Inflammatory macrophage treated with lipopolysaccharide for 4 hours (primary cell): ENCODE results near the gene MYB.

Source experiments
- DNase-seq: peaks from one replicate; pipeline ENCODE4 v3.0.0-alpha.2; 2020

MYB gene

GRCh38 chr6:135189344-135189743 is 8.2 kb downstream of the MYB start:
- no peak for DNase-seq

- peak; percentile 50 for DNase-seq
Observed at GRCh38 chr6:135191508-135192255, 10.6 kb downstream of the MYB start.

GRCh38 chr6:135192256-135193174 is 11.4 kb downstream of the MYB start:
- DNase-seq, result no peak

GRCh38 chr6:135193221-135193620 is 12.1 kb downstream of the MYB start:
- no peak for DNase-seq

GRCh38 chr6:135195041-135195440 is 13.9 kb downstream of the MYB start:
- DNase-seq, result peak; percentile 62

GRCh38 chr6:135195522-135195921 is 14.4 kb downstream of the MYB start:
- DNase-seq, result peak; percentile 47

GRCh38 chr6:135196739-135197510 is 15.8 kb downstream of the MYB start:
- DNase-seq, result no peak

GRCh38 chr6:135202836-135203235 is 21.7 kb downstream of the MYB start:
- DNase-seq, result no peak

GRCh38 chr6:135204951-135205350 is 23.8 kb downstream of the MYB start:
- no peak for DNase-seq

GRCh38 chr6:135209803-135210202 is 28.7 kb downstream of the MYB start:
- DNase-seq, result peak; percentile 53

GRCh38 chr6:135210632-135211305 is 29.7 kb downstream of the MYB start:
- no peak for DNase-seq

- DNase-seq, result no peak
Observed at GRCh38 chr6:135211306-135211702, 30.2 kb downstream of the MYB start.

GRCh38 chr6:135212020-135212806 is 31.1 kb downstream of the MYB start:
- DNase-seq, result peak; percentile 13

- DNase-seq, result no peak
Observed at GRCh38 chr6:135212935-135213334, 31.8 kb downstream of the MYB start.

- no peak for DNase-seq
Observed at GRCh38 chr6:135213616-135214015, 32.5 kb downstream of the MYB start.

GRCh38 chr6:135215160-135215559 is 34.1 kb downstream of the MYB start:
- DNase-seq, result no peak

GRCh38 chr6:135215563-135215962 is 34.5 kb downstream of the MYB start:
- no peak for DNase-seq

- DNase-seq, result no peak
Observed at GRCh38 chr6:135217663-135218062, 36.6 kb downstream of the MYB start.

GRCh38 chr6:135219346-135219745 is 38.2 kb downstream of the MYB start:
- DNase-seq, result no peak

GRCh38 chr6:135221042-135221441 is 39.9 kb downstream of the MYB start:
- DNase-seq, result no peak

GRCh38 chr6:135221505-135221904 is 40.4 kb downstream of the MYB start:
- no peak for DNase-seq

GRCh38 chr6:135222623-135223022 is 41.5 kb downstream of the MYB start:
- DNase-seq, result no peak
